Bronchial epithelial cell (primary cell): ENCODE results near the gene CSF3R. TPM values are rescaled to one million over a fixed set of nuclear protein-coding genes. Genes with fewer than 3 reads are reported as not detected.

Experiments
- DNase-seq: peaks from one replicate; pipeline ENCODE4 v3.0.0-alpha.2; 2010; ENCODE audit warnings: low read depth
- FAIRE-seq: peaks from 2 replicates; lab custom pipeline; 2011; peaks lifted over from hg19 to GRCh38; lab: Jason Lieb, UNC
- H3K27me3 ChIP-seq: 2 replicates; pipeline ENCODE4 v1.5.1; 2011; ENCODE audit warnings: low read length; ENCODE audit not compliant: control insufficient read depth, insufficient read depth
- H3K36me3 ChIP-seq: 2 replicates; pipeline ENCODE4 v1.5.1; 2011; ENCODE audit warnings: low read length; ENCODE audit not compliant: control insufficient read depth, insufficient read depth
- H3K4me3 ChIP-seq: 2 replicates; pipeline ENCODE4 v1.5.1; 2011; ENCODE audit warnings: mild to moderate bottlenecking, low read depth, low read length, control low read depth
- total RNA-seq: library from RNA; depleted of rRNA; stranded (reverse); fragments of >200 nt; gene quantifications from 2 replicates; pipeline ENCODE4 v1.2.1, GENCODE V29; 2014
- TF ChIP-seq, protein P1 (sequence below): IDR thresholded peaks from 2 replicates; pipeline ENCODE4 v1.5.1; 2011; ENCODE audit warnings: mild to moderate bottlenecking, moderate library complexity, low read length, control low read depth, inconsistent platforms; ENCODE audit not compliant: insufficient read depth, severe bottlenecking

CSF3R gene
- total RNA-seq, 1 donor from 2014 or later: 0.79 TPM

DNA sequence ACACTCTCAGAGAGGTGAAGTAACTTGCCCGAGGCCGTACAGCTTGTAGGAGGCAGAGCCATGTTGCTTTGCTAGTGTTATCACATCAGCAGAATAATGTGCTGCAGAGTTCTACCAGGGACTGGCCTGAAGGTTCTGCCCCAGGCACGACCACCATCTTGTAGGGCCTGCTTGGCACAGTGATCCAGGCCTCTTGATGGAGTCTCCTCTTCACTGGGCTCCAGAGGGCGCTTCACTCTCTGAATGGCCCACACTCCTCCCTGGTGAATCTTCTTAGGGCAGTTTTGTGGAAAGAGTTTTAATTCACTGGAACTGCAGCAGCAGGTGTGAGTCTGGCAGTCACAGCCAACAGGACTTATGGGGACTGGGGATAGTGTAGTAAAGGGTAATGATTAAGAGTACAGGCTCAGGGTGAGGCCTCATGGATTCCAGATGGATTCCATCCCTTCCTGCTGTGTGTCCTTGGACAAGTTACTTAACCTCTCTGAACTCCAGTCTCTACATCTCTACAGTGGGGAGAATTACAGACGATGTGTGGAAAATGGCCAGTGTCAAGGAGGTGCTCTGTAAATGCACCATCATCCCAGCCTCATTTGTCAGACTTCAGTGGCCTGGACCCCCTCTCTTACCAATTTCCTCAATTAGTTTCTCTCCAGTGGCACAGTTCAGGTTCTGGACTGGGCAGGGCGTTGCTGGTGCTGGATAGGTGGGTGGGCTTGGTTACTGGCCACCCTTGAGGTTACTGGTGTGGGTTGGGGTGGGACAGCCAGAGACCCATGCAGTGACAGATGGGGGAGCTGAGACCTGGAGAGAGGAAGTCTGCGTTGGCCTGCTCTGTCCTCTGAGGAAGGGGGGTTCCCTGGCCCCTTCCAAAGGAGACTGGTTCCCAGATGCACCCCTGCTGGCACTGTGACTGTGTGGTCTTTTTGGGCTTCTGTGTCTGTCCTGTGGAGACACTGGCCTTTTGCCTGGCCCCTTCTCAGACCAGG is 45.9 kb upstream of the CSF3R start:
- DNase-seq: no peak
- Histone ChIP-seq H3K36me3 (no peaks in the 10 kb centered on the region), H3K4me3 (no peak overlapping the region), H3K27me3 (no peaks in the 10 kb centered on the region)
- FAIRE-seq: no peak
- TF ChIP-seq, protein P1, sequence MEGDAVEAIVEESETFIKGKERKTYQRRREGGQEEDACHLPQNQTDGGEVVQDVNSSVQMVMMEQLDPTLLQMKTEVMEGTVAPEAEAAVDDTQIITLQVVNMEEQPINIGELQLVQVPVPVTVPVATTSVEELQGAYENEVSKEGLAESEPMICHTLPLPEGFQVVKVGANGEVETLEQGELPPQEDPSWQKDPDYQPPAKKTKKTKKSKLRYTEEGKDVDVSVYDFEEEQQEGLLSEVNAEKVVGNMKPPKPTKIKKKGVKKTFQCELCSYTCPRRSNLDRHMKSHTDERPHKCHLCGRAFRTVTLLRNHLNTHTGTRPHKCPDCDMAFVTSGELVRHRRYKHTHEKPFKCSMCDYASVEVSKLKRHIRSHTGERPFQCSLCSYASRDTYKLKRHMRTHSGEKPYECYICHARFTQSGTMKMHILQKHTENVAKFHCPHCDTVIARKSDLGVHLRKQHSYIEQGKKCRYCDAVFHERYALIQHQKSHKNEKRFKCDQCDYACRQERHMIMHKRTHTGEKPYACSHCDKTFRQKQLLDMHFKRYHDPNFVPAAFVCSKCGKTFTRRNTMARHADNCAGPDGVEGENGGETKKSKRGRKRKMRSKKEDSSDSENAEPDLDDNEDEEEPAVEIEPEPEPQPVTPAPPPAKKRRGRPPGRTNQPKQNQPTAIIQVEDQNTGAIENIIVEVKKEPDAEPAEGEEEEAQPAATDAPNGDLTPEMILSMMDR: no peak

DNA sequence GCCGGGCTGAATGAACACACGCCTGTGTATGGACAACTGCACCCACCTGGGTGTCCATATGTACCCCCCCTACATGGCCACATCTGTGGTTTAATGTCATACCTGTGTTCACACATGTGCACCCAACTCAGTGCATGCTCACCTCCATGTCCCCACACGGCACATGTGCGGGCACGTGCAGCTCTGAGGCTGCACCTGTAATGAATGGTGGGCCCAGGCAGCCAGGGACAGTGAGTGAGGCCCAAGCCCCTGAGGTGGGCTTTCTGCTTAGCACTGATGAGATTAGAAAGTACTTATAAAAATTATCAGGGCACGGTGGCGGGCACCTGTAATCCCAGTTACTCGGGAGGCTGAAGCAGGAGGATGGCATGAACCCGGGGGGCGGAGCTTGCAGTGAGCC is 42.5 kb upstream of the CSF3R start:
- Histone ChIP-seq H3K4me3 (no peak overlapping the region), H3K36me3 (no peaks in the 10 kb centered on the region), H3K27me3 (no peaks in the 10 kb centered on the region)
- DNase-seq: no peak
- FAIRE-seq: no peak
- TF ChIP-seq, protein P1: no peak

DNA sequence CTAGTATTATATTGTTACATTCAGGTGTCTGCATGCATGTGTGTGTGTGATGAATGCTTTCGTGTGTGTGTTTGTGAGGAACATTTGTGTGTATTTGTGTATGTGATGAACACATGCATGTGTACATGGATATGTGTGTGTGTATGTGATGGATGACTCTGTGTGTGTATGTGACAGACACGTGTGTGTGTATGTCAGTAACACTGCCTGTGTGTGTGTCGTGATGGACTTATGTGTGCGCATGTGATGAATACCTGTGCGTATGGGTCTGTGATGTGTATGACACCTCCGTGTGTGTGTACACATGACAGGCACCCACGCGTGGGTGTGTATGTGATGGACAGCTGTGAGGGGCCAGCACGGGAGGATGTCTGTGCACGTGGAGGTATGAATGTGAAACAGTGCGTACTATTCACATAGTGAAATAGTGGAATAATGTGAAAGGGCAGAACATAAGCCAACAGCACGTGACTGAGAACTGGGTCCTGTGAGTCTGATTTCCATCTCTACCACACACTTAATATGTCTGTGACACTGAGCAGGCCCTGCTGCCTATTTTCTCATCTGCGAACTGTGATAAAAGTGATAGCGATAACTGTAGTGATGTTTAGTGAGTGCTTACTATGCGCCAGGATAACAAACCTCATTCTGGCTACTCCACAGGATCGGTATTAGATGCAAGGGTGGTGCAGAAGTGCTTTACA is 41.8 kb upstream of the CSF3R start:
- DNase-seq (no peak), FAIRE-seq (peak; percentile 83)
- H3K4me3 ChIP-seq: no peak overlapping the region
- TF ChIP-seq, protein P1: no peak
- no peaks in the 10 kb centered on the region for H3K27me3 ChIP-seq
- no peaks in the 10 kb centered on the region for H3K36me3 ChIP-seq

DNA sequence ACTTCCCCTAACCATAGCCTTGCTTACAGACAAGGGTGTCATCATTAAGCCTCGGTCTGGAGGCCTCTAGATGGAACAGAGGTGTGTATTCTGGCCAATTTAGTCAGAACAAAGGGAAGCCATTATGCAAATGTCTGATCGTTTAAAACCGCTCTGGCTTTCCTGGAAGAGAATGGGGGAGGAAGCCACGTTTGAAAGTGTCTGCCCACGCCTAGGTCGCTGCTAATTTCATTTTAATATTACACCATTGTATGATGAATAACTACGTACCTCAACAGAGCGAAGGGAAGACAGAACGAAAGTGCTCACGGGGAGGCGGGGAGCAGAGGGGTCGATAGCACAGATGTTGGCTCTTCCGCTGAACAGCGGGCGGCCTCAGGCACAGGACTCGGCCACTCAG is 41.1 kb upstream of the CSF3R start:
- no peaks in the 10 kb centered on the region for H3K36me3 ChIP-seq
- no peaks in the 10 kb centered on the region for H3K27me3 ChIP-seq
- DNase-seq: no peak

DNA sequence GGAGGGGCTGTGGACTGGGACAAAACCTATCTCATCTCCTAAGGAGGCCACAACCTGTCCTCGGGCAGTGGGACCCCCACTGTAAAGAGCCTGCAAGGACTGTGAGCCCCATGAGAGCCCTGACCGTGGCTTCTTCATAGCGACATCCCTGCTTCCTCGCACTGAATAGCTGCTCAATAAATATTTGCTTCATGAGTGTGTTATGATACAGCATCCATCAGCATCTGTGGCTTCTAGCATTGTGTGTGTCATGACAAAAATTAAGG is 40.5 kb upstream of the CSF3R start:
- TF ChIP-seq, protein P1: no peak
- Histone ChIP-seq H3K36me3 (no peaks in the 10 kb centered on the region), H3K27me3 (no peaks in the 10 kb centered on the region), H3K4me3 (no peak overlapping the region)
- FAIRE-seq (peak; percentile 52), DNase-seq (no peak)

More for the DNA sequence above, 41.1 kb upstream of the CSF3R start:
- no peak for FAIRE-seq
- H3K4me3 ChIP-seq: no peak overlapping the region
- TF ChIP-seq, protein P1: no peak
